ENCODE results near the gene ARAP1.

ARAP1 gene

GRCh38 chr11:72724021-72724551, 28.1 kb downstream of the ARAP1 start:
- in situ Hi-C loops (cut with MboI; ENCODE audit: low sequenced_read_pairs): loop anchor here (5.0 kb wide), 1 partner anchor 453 kb away; no protein-coding TSS in a partner anchor
- H3K36me3 ChIP-seq (replicated peaks): peaks cover 4% of the 10 kb centered on the region; the same call in 1 of the 2 replicates

DNA sequence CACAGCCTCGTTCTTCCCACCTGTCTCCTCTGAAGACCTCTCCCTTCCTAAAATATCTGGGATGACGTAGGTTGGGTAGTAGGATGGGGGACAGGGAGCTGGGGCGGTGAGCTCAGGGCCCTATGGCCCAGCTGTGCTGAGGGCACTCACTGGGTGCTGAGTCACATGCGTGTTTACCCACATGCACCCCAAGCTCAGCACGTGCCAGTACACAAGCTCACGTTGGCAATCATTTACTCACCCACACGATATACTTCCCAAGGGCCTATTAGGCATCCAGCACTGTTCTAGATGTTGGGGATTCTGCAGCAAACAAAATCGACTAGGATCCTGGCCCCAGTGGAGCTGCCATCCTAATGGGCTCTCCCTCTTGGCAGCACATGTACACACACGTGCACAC, 28.7 kb downstream of the ARAP1 start:
- Histone ChIP-seq H3K4me3 (no peak overlapping the region), H3K27me3 (ENCODE audit: low read depth) (no peaks in the 10 kb centered on the region), H3K36me3 (replicated peaks) (peaks cover 10% of the 10 kb centered on the region; the same call in 1 of the 2 replicates), H3K9me3 (no peaks in the 10 kb centered on the region), H3K4me1 (peaks cover 5% of the 10 kb centered on the region)
- DNase-seq (ENCODE audit: low spot score in 2 of 2): no peak
- in situ Hi-C loops (cut with MboI; ENCODE audit: low sequenced_read_pairs): loop anchor here (5.0 kb wide), 1 partner anchor 454 kb away; no protein-coding TSS in a partner anchor

More at GRCh38 chr11:72724021-72724551, 28.1 kb downstream of the ARAP1 start:
- H3K9me3 ChIP-seq: no peaks in the 10 kb centered on the region
- DNase-seq (ENCODE audit: low spot score in 2 of 2): no peak
- no peaks in the 10 kb centered on the region for H3K27me3 ChIP-seq (ENCODE audit: low read depth)
- H3K4me1 ChIP-seq: peaks cover 5% of the 10 kb centered on the region
- no peak overlapping the region for H3K4me3 ChIP-seq

DNA sequence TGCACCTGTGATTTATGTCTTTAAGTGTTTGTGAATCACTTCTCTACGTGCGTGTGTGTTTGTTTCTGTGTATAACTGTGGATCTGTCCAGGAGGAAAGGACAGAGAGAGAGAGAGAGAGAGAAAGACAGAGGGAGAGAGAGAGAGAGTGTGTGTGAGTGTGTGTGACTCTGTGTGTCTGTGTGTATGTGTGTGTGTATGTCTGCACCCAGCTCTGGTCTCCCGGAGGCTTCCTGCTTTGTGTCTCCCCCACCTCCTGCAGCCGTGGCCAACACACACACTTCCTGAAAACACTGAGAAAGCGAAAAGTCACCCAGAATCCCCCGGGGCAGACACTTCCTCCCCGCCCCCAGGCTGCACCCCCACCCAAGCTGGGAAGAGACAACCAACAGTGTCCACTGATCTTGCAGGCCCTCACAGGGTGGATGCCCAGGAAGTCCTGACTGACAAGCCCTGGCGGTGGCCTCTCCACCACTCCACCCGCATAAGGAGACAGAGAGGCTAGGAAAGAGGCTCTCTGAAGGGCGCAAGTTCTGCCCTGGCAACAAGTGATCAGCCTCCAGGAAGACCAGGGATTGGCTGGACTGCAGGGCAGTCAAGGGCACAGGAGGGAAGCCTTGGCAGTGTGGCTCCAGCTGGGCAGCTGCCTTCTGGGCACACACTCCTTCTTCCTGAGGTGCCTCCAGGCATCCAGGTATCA, 30.0 kb downstream of the ARAP1 start:
- H3K9me3 ChIP-seq: no peaks in the 10 kb centered on the region
- no peaks in the 10 kb centered on the region for H3K27me3 ChIP-seq (ENCODE audit: low read depth)
- in situ Hi-C loops (cut with MboI; ENCODE audit: low sequenced_read_pairs): loop anchor here (5.0 kb wide), 1 partner anchor 455 kb away; no protein-coding TSS in a partner anchor
- peaks cover 11% of the 10 kb centered on the region; the same call in 1 of the 2 replicates for H3K36me3 ChIP-seq (replicated peaks)
- DNase-seq (ENCODE audit: low spot score in 2 of 2): peak; percentile 54 to 79
- peaks cover 5% of the 10 kb centered on the region for H3K4me1 ChIP-seq
- peak overlapping the region; percentile 22 for H3K4me3 ChIP-seq

DNA sequence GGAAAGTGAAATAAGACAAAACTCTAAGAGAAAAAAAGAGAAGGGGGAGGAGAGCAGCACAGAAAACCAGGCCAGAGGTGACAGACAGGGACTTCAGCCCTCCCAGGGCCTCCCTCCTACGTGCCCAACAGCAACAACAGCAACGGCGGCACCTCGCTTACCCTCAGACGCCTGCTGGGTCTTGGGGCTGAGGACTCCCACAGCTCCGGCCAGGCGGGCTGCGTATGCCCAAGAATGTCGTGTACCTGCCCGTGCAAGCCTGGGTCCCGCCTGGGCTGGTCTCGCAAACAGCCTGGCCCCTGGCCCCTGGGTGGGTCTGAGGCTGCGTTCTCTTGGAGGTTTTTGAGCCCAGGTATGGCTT, 30.5 kb downstream of the ARAP1 start:
- Histone ChIP-seq H3K9me3 (no peaks in the 10 kb centered on the region), H3K4me3 (peak overlapping the region; percentile 22), H3K27me3 (ENCODE audit: low read depth) (no peaks in the 10 kb centered on the region), H3K36me3 (replicated peaks) (peaks cover 11% of the 10 kb centered on the region; the same call in 1 of the 2 replicates), H3K4me1 (peaks cover 5% of the 10 kb centered on the region)
- DNase-seq (ENCODE audit: low spot score in 2 of 2): peak in 1 of 2 experiments; percentile 42
- in situ Hi-C loops (cut with MboI; ENCODE audit: low sequenced_read_pairs): loop anchor here (5.0 kb wide), 1 partner anchor 456 kb away; no protein-coding TSS in a partner anchor

DNA sequence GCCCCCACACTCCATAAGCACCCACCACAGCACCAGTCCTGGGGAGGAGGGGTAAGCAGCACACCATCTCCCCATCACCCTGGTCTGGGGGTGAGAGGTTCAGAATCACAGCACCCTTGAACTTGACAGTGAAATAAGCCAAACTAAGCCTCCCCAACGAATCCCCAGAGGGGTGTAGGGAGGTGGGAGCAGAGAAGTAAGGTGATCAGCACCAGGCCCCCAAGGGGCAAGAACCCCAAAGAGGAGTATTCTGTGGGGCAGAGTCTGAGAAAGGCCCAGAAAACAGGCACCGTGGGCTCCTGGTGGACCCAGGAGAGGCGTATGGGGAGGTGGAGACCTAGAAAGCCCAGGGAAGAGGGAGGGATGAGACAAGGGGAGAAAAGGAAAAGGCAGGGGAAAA, 30.9 kb downstream of the ARAP1 start:
- in situ Hi-C loops (cut with MboI; ENCODE audit: low sequenced_read_pairs): loop anchor here (5.0 kb wide), 1 partner anchor 456 kb away; no protein-coding TSS in a partner anchor
- Histone ChIP-seq H3K9me3 (no peaks in the 10 kb centered on the region), H3K36me3 (replicated peaks) (peaks cover 11% of the 10 kb centered on the region; the same call in 1 of the 2 replicates), H3K4me3 (peak overlapping the region; percentile 22), H3K4me1 (peaks cover 5% of the 10 kb centered on the region), H3K27me3 (ENCODE audit: low read depth) (no peaks in the 10 kb centered on the region)
- no peak for DNase-seq (ENCODE audit: low spot score in 2 of 2)

- Histone ChIP-seq H3K4me1 (peaks cover 5% of the 10 kb centered on the region), H3K4me3 (no peak overlapping the region), H3K9me3 (no peaks in the 10 kb centered on the region), H3K27me3 (ENCODE audit: low read depth) (no peaks in the 10 kb centered on the region), H3K36me3 (replicated peaks) (peaks cover 11% of the 10 kb centered on the region; the same call in 1 of the 2 replicates)
- no peak for DNase-seq (ENCODE audit: low spot score in 2 of 2)
- in situ Hi-C loops (cut with MboI; ENCODE audit: low sequenced_read_pairs): loop anchor here (5.0 kb wide), 1 partner anchor 457 kb away; no protein-coding TSS in a partner anchor
Measured at GRCh38 chr11:72720784-72721183, 31.4 kb downstream of the ARAP1 start.

DNA sequence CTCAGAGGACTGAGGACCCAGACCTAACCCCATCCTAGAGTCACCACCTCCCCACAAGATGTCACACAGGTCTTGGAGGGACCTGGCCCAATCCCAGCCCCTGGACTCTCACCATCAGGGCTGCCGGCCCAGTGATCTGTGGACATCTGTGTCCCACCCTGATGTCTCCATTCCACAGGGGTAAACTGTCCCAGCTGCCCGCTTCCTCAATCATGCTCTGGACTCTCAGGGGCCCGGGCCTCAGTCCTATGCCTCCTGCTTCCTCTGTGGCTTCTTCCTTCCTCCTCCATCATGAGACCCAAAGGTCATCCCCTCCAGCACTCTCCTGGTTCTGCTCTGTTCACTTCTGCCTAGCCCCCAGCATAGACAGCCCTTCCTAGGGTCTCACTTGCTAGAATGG, 32.2 kb downstream of the ARAP1 start:
- Histone ChIP-seq H3K4me1 (peaks cover 5% of the 10 kb centered on the region), H3K36me3 (replicated peaks) (peaks cover 11% of the 10 kb centered on the region; the same call in 1 of the 2 replicates), H3K27me3 (ENCODE audit: low read depth) (no peaks in the 10 kb centered on the region), H3K9me3 (no peaks in the 10 kb centered on the region), H3K4me3 (no peak overlapping the region)
- in situ Hi-C loops (cut with MboI; ENCODE audit: low sequenced_read_pairs): loop anchor here (5.0 kb wide), 1 partner anchor 457 kb away; no protein-coding TSS in a partner anchor
- DNase-seq (ENCODE audit: low spot score in 2 of 2): no peak

- H3K27me3 ChIP-seq (ENCODE audit: low read depth): no peaks in the 10 kb centered on the region
- in situ Hi-C loops (cut with MboI; ENCODE audit: low sequenced_read_pairs): no loop called here
- no peak for DNase-seq (ENCODE audit: low spot score in 2 of 2)
- peaks cover 11% of the 10 kb centered on the region; the same call in 1 of the 2 replicates for H3K36me3 ChIP-seq (replicated peaks)
- H3K4me1 ChIP-seq: peaks cover 5% of the 10 kb centered on the region
- no peak overlapping the region for H3K4me3 ChIP-seq
- H3K9me3 ChIP-seq: no peaks in the 10 kb centered on the region
Measured at GRCh38 chr11:72719551-72719950, 32.7 kb downstream of the ARAP1 start.

- Histone ChIP-seq H3K36me3 (replicated peaks) (peaks cover 11% of the 10 kb centered on the region; the same call in 1 of the 2 replicates), H3K4me3 (no peak overlapping the region), H3K27me3 (ENCODE audit: low read depth) (no peaks in the 10 kb centered on the region), H3K9me3 (no peaks in the 10 kb centered on the region), H3K4me1 (peaks cover 5% of the 10 kb centered on the region)
- no peak for DNase-seq (ENCODE audit: low spot score in 2 of 2)
- in situ Hi-C loops (cut with MboI; ENCODE audit: low sequenced_read_pairs): no loop called here
Measured at GRCh38 chr11:72719144-72719543, 33.1 kb downstream of the ARAP1 start.

DNA sequence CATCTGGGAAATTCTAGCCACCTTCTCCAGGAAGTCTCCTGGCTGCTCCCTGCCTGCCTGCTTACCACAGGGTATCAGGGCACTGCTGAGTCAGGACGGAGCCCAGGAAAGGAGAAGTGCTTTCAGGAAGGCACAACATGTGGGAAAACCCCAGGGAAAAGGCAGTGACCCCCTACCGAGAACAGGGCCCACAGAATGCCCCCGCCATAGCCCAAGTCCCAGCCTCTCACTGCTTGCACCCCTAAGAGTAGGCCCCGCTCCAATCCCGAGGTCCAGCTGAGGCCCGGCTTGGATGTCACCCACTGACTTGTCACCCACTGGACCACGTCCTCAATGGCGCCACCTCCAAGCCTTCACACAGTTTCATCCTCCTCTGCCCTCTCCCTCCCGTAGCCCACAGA, 34.1 kb downstream of the ARAP1 start:
- H3K36me3 ChIP-seq (replicated peaks): peaks cover 11% of the 10 kb centered on the region; the same call in 1 of the 2 replicates
- no peaks in the 10 kb centered on the region for H3K27me3 ChIP-seq (ENCODE audit: low read depth)
- H3K4me1 ChIP-seq: peaks cover 5% of the 10 kb centered on the region
- DNase-seq (ENCODE audit: low spot score in 2 of 2): no peak
- H3K4me3 ChIP-seq: no peak overlapping the region
- in situ Hi-C loops (cut with MboI; ENCODE audit: low sequenced_read_pairs): no loop called here
- H3K9me3 ChIP-seq: no peaks in the 10 kb centered on the region

GRCh38 chr11:72716788-72717435, 35.3 kb downstream of the ARAP1 start:
- no peaks in the 10 kb centered on the region; the same call in 1 of the 2 replicates for H3K4me1 ChIP-seq
- no peaks in the 10 kb centered on the region for H3K27me3 ChIP-seq (ENCODE audit: low read depth)
- peaks cover 11% of the 10 kb centered on the region; the same call in 1 of the 2 replicates for H3K36me3 ChIP-seq (replicated peaks)
- no peaks in the 10 kb centered on the region for H3K9me3 ChIP-seq
- DNase-seq (ENCODE audit: low spot score in 2 of 2): no peak
- H3K4me3 ChIP-seq: no peak overlapping the region
- in situ Hi-C loops (cut with MboI; ENCODE audit: low sequenced_read_pairs): no loop called here

DNA sequence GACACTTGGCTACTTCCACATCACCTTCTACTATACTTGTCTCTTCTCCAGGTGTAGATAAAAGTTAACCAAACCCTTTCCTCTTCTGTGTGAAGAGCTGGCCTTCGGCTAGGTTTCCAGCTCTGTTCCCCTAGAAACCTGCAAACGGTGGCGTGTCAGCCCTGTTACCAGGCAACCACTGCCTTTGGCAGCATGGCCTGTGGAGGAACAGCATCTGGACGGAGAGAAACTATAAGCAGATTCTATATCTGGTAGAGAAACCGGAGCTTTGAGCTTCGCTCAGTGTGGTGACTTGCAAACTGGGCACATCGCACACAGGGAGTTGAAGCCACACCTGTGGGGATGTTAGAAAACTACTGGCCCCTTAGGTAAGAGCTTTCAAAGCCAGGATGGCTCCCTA, 35.9 kb downstream of the ARAP1 start:
- no peaks in the 10 kb centered on the region; the same call in 1 of the 2 replicates for H3K4me1 ChIP-seq
- no peaks in the 10 kb centered on the region for H3K9me3 ChIP-seq

DNA sequence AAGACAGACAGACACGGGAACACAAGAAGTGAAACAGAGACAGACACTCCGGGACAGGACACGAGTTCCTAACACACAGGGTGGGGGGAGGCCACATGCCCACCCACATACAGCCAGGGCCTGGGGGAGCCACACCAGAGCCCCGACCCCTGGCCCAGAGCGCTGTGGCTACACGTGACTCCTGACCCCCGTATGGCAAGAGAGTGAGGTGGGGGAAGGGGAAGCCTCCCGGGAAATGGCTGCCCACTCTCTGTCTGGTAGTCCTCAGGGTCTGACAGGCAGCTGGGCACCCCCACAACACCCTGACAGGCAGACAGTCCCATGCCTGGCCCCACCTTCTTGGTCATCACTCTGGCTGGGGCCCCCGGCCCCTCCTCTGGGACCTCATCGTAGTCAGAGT, 39.4 kb downstream of the ARAP1 start:
- Histone ChIP-seq H3K4me3 (no peak overlapping the region), H3K27me3 (ENCODE audit: low read depth) (no peaks in the 10 kb centered on the region), H3K36me3 (replicated peaks) (no peaks in the 10 kb centered on the region), H3K9me3 (no peaks in the 10 kb centered on the region), H3K4me1 (no peaks in the 10 kb centered on the region)
- no peak for DNase-seq (ENCODE audit: low spot score in 2 of 2)
- in situ Hi-C loops (cut with MboI; ENCODE audit: low sequenced_read_pairs): no loop called here

More for the DNA sequence above, 35.9 kb downstream of the ARAP1 start:
- no peak overlapping the region for H3K4me3 ChIP-seq
- in situ Hi-C loops (cut with MboI; ENCODE audit: low sequenced_read_pairs): no loop called here
- DNase-seq (ENCODE audit: low spot score in 2 of 2): no peak
- peaks cover 11% of the 10 kb centered on the region; the same call in 1 of the 2 replicates for H3K36me3 ChIP-seq (replicated peaks)
- no peaks in the 10 kb centered on the region for H3K27me3 ChIP-seq (ENCODE audit: low read depth)
